Amygdala (tissue), 56 donors: ENCODE measurements around the gene SMOC2.

Experiments
- DNase-seq, 56 donors: peaks; one replicate each; lab custom pipeline; 2025; lab: John Stamatoyannopoulos, UW

Gene SMOC2

DNA sequence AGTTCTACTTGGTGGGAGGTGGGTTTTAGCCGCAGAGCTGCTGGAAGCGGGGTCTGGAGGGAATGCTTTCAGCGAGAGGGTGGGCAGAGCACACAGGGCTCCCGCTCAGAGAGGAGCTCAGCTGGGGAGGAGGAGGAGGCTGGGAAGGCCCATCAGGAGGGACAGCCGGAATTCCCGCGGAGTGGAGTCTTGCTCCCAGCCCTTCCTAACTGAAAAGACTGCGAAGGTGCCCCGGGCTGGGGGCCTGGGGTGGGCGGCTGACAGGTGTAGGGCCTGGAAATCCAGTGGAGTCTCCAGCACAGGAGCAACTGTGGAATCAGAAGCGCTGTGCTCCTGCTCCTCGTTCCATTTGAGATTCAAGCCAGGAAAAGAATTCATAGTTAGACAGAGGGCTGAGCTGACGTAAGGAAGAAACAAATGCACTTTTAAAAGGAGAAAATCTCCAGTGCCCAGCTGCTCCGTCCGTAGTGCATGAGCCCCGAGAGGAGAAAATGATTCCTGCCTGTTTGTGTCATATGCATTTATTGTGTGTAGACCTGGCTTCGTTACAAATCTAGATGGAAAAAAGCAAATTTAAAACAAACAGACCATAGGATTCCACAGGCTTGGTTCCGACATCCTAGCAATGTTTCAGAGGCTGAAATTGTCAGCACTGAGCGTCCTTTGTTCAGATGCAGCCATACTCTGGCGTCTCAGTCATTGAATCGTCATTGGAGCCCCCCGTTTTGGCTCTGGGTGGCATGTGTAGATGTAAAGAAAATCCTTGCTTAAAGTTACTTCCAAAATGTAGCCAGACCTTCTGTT, 197.7 kb downstream of the SMOC2 start:
- DNase-seq, result peak in 1 of 56 donors; percentile 8

GRCh38 chr6:168640181-168640580, 199.2 kb downstream of the SMOC2 start:
- no peak for DNase-seq

DNA sequence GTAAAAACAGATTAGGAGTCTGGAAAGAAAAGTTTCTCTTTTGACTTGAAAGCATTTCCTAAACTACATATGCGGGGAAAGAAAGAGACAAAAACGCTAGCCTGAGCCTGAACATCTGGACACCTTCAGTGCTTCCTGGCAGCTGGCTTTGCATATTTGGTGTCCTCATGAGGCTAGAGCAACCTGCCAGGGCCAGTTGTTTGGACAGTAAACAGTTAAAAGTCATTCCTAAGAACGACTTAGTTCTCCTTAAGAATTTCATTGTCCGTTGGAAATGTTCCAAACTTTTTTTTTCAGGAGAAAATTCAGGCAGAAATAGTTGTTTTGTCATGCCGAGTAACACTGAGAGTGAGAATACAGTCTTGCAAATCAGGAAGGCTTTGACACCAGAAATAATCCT, 199.8 kb downstream of the SMOC2 start:
- no peak for DNase-seq

- DNase-seq, result no peak
Observed at GRCh38 chr6:168641446-168641845, 200.5 kb downstream of the SMOC2 start.

- no peak for DNase-seq
Observed at GRCh38 chr6:168643401-168643800, 202.4 kb downstream of the SMOC2 start.

DNA sequence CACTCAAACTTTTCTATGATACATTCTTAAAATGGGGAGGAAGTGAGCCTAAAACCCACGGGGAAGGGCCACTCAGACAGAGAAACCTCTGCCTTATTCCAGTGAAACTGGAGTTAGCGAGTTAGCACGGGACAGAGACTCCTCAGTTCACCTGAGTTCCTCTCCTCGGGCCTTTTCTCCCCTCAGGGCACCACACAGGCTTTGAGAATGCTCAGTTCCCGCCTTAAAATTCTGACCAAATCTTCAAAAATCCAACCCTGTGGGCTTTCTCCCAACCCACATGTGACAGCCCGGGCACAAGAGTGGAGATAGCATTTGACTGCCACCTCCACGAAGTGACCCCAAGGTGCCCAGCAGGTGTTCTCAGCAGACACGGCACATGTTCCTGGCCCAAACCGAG, 204.3 kb downstream of the SMOC2 start:
- DNase-seq, result no peak

DNA sequence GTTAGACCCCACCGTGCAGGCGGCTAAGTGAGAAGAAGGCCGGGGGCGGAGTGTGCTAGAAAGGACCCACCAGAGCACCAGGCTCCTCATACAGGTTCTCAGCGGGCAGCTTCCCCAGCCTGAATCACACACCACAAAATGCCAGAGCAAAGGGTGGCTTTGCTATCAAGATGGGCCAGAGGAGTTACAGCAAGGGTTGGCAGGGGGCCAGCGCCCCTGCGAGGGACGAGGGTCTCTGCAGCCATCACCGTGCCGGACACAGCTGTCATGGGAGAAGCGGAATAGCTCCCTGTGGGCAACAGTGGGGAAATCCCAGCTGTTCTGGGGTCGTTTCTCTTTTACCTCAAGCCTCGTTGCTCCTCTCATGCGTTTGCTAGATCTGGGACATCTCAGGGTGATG, 206.3 kb downstream of the SMOC2 start:
- no peak for DNase-seq

DNA sequence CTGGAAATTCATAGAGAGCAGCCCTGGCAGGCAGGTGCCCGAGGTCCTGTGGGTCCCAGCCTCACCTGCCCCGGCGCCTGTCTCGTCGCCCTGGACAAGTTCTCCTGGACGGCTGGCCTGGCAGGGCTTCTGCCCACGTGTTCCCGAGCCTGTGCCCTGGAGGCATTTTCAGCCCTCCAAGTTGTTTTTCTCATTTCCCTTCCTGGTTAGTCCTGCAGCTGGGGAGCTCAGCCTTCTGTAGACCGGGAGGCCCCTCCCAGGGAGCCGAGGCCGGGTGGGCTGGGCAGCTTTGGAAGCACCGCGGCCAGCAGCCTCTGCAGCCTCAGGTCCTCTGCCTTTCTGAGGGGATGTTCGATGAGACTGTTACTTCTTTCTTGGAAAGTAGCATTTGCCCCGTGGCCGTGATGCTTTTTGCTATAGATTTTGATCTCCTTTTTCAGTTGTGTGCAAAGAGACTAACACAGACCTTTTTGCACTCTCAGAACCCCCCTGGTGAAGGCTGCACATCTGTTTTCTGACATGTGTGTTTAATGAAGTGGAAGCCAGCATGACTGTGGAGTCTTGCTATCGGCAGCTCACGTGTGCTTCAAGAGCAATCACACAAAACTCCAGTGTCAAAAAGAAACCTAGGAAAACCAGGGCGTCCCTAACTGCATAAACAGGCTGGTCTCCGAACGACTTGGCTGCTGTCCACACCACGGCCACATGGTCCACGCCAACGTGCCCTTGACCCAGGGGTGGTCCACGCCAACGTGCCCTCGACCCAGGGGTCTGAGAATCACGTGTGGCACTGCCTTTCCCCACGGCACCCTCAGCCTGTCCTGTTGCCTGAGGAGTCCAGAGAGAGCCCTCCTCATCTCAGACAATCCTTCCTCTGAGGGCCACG, 207.5 kb downstream of the SMOC2 start:
- DNase-seq, result peak in 2 of 56 donors; percentile 13 to 30

- no peak for DNase-seq
Observed at GRCh38 chr6:168649209-168649608, 208.2 kb downstream of the SMOC2 start.

- DNase-seq, result no peak
Observed at GRCh38 chr6:168650671-168651111, 209.7 kb downstream of the SMOC2 start.

DNA sequence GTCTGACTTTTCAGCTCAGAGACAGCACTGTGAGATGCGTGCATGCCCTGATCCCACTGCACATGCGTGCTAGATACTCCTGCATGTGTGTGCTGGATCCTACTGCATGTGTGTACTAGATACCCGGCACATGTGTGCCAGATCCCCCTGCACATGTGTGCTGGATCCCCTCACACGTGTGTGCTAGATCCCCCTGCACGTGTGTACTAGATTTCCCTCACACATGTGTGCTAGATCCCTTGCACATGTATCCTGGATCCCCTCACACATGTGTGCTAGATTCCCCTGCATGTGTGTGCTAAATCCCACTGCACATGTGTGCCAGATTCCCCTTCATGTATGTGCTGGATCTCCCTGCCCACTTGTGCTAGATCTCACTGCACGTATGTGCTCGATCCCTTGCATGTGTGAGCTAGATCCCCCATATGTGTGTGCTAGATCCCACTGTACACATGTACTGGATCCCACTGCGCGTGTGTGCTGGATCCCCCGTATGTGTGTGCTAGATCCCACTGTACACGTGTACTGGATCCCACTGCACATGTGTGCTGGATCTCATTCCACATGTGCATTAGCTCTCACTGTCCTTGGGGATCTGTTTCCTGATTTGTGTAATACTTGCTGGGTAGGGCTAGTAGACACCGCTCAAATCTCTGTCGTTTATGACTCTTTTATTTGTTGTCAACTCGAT, 214.6 kb downstream of the SMOC2 start:
- no peak for DNase-seq

DNA sequence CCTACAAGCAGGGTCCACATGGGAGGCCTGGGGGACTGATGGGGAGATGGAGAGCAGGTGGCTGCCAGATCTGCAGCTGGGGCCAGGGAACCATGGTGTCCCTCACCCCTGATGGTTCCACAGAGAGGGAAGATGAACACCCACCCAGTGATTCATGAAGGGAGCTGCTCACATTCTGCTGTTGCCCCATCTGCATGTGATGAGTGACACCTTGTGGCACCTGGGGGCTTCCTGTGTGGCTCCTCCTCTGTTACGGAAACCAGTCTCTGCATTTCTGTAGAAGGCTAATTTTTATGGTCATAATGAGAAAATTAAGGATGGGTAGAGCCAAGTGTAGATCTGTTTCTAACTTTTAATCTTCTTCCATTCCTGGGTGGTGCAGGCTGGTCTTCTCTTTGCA, 217.1 kb downstream of the SMOC2 start:
- DNase-seq, result no peak

DNA sequence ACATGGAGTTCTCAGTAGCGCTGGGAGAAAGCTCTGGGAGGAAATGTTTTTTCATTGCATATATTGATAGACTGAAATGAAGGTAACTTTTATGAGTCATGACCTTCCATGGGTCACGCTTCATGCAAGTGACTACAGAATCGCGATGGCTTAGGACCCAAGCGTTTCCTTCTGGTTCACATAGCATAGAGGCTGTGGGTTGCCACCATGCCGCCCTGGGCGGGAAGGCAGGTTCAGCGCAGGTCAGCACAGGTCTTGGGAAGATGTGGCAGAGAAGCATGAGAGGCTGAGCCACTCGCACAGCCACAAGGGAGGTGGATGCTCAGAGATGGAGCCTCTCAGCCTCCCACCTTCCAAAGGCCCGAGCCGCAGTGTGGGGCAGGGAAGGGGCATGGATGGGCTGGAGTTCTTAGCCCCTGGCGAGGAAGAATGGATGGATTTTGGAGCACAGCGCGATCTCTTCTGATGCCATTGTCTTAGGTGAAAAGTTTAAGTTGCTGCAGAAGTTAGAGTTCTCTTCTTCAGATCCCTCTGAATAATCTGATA, 219.5 kb downstream of the SMOC2 start:
- DNase-seq, result no peak

DNA sequence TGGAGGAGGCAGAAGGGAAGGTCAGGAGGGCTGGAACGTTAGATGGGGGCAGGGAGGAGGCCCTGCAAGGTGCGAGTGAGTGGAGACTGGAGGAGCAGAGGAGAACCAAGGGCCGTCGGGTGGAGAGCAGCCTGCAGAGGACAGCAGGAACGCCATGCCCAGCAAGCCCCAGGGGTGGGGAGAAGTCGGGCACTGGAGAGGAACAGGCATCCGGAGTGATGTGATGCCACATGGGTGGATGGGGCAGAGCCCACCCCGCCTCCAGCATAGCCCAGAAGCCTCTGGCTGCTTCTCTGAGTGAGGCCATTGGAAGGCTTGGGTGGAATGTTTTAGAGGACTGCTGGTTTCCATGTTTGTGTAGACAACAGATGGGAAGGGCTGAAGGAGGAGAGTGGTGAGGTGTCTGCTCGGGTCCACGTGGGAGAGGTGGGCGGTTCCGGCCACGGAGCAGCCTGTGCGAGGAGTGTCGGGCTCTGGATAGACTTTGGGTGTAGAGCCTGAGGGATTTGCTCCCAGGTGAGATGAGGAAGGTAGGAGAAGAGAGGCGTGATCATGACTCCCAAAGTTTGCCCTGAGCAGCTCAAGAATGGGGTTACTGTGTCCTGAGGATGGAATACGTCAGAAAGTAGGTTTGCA, 221.4 kb downstream of the SMOC2 start:
- DNase-seq, result no peak

- DNase-seq, result peak in 3 of 56 donors; percentile 5 to 15 (median 13)
Observed at GRCh38 chr6:168663041-168663440, 222.1 kb downstream of the SMOC2 start.

- DNase-seq, result no peak
Observed at GRCh38 chr6:168664956-168665355, 224.0 kb downstream of the SMOC2 start.

DNA sequence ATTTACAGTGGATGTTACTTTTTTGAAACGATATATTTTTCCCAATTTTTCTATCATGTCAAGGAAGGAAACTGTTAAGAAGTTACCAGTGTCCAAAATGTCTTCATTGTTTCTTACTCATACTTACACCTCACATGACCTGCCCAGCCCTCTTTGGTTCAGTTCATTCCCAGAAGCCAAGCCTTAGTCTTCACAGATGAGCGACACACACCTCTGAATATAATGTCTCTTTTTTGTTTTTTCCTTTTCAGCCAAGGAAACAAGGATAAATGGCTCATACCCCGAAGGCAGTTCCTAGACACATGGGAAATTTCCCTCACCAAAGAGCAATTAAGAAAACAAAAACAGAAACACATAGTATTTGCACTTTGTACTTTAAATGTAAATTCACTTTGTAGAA, 225.2 kb downstream of the SMOC2 start:
- DNase-seq, result no peak

DNA sequence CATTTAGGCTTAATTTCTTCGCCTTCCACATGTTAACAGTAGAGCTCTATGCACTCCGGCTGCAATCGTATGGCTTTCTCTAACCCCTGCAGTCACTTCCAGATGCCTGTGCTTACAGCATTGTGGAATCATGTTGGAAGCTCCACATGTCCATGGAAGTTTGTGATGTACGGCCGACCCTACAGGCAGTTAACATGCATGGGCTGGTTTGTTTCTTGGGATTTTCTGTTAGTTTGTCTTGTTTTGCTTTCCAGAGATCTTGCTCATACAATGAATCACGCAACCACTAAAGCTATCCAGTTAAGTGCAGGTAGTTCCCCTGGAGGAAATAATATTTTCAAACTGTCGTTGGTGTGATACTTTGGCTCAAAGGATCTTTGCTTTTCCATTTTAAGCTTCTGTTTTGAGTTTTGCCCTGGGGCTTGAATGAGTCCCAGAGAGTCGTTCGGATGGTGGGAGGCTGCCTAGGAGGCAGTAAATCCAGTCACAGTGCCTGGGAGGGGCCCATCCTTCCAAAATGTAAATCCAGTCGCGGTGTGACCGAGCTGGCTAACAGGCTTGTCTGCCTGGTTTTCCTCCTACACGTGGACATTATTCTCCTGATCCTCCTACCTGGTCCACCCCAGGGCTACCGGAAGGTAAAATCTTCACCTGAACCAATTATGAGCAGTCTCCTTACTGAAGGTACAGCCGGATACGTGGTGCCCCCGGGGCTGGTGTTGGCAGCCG, 225.9 kb downstream of the SMOC2 start:
- no peak for DNase-seq

- no peak for DNase-seq
Observed at GRCh38 chr6:168667428-168667805, 226.4 kb downstream of the SMOC2 start.
